Measurements from ENCODE around the gene STAC3. TPM values are rescaled to one million over a fixed set of nuclear protein-coding genes. Genes with fewer than 3 reads are reported as not detected.
A peak's percentile ranks its signal among the peaks of the same experiment; 100 is the strongest.

Gene STAC3
- total RNA-seq, 1 donor from 2014 or later: not detected

DNA sequence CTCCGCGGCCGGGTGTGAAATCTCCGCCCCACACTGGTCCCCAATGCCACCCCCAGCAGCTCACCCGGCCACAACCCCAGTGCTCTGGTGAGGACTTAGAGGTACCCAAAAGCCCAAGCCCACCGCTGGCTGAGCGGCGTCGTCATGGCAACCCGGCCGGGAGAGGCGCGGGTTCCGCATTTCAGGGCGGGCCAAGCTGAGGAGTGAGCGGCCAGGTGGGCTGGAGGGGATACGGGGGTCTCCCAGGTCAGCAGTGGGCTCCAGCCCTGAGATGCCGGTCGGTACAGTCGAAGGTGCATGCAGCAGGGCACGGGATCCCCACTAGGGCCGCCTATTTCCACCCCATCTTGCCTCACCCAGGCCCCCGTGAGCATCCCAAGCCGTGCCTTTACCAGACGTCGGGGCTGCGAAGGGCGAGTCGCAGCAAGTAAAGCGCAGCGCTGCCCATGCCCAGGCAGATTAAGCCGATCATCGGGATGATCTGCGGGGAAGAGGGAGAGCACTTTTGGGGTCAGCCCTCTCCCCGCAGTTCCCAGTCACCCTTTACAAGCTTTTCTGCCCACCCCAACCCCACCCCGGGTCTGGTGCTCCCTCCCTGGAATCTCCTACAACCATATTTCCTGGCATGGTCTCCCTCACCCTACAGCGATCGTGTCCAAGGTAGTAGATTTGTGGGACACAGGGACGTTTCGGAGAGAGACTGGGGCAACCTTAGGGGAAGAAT lies 14.6 kb downstream of the STAC3 start:
- DNase-seq (ENCODE audit: low spot score): no peak

DNA sequence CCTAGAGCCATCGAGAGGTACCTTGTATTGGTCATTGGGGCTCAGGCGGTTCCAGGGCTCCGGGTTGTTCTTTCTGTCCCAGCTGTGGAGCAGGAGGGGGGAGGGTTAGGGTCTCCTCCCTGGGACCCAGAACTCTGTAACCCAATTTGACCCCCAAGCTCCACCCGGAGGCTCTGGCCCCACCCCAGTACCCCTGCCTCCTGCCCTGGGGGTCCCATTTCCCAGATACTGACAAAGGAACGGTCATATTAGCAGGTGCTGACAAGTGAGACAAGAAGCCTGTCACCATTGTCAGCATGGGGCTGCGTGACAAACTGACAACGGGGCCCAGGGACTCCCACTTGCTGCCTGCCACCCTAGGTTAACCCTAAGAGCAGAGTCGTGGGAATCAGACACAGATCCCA lies 15.3 kb downstream of the STAC3 start:
- DNase-seq (ENCODE audit: low spot score): no peak

GRCh38 chr12:57235017-57235727 lies 15.8 kb downstream of the STAC3 start:
- DNase-seq (ENCODE audit: low spot score): peak; percentile 81

DNA sequence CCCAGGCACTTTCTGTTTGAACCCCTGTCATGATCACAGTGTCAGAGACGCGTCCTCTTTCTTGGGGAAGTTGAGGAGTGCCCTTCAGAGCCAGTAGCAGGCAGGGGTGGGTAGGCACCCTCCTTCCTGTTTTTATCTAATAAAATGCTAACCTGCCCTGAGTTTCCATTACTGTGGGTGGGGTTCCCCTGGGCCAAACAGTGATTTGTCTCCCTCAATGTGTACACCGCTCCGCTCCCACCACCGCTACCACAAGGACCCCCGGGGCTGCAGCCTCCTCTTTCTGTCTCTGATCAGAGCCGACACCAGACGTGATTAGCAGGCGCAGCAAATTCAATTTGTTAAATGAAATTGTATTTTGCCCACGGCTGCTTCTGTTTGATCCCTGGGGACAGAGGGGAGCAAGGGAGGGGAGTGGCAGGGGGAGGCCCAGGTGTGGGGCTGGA lies 16.4 kb downstream of the STAC3 start:
- no peak for DNase-seq (ENCODE audit: low spot score)

GRCh38 chr12:57234233-57234570 lies 16.8 kb downstream of the STAC3 start:
- no peak for DNase-seq (ENCODE audit: low spot score)

DNA sequence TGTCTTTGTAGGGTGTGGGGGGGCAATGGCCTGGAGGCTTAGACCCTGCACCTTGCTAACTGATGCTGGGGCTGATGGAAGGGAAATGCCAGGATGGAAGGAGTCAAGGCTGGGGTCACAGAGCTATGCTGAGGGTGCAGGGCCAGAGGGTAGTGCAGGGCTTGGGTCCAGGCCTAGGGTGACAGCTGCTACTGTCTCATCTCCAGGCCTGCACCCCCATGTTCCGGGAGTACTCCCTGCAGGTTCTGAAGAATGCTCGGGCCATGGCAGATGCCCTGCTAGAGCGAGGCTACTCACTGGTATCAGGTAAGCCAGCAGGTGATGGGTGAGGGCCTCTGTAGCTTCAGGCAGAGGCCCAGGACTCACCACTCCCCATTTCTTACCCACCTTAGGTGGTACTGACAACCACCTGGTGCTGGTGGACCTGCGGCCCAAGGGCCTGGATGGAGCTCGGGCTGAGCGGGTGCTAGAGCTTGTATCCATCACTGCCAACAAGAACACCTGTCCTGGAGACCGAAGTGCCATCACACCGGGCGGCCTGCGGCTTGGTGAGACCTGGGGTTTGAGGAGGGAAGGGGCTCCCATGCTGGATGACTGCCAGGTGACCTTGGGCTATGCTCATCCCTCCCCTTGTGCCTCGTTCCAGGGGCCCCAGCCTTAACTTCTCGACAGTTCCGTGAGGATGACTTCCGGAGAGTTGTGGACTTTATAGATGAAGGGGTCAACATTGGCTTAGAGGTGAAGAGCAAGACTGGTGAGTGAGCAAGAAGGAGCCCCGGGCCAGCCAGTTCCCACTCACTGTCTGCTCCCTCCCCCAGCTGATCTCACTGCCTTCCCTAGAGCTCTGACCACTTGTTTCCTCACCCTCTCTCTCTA lies 17.4 kb downstream of the STAC3 start:
- peak; percentile 61 for DNase-seq (ENCODE audit: low spot score)

DNA sequence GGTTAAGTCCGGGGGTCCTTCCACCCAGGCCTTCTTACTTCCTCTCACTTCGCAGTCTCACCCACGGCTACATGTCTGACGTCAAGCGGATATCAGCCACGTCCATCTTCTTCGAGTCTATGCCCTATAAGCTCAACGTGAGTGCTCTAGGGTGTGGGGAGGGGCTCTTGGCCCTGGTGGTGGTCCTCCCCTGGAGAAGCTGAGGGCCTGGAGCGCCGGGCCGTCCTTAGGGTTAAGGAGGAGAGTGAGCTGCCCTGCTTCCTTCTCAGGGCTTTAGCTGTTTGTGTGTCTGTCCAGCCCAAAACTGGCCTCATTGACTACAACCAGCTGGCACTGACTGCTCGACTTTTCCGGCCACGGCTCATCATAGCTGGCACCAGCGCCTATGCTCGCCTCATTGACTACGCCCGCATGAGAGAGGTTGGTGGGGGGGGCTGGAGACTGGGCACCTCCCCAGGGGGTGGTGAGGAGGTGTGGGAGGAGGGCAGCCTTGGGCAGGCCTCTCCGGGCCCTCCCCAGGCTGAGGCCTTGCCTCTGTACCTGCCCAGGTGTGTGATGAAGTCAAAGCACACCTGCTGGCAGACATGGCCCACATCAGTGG lies 18.7 kb downstream of the STAC3 start:
- no peak for DNase-seq (ENCODE audit: low spot score)

GRCh38 chr12:57231276-57232021 lies 19.5 kb downstream of the STAC3 start:
- no peak for DNase-seq (ENCODE audit: low spot score)

DNA sequence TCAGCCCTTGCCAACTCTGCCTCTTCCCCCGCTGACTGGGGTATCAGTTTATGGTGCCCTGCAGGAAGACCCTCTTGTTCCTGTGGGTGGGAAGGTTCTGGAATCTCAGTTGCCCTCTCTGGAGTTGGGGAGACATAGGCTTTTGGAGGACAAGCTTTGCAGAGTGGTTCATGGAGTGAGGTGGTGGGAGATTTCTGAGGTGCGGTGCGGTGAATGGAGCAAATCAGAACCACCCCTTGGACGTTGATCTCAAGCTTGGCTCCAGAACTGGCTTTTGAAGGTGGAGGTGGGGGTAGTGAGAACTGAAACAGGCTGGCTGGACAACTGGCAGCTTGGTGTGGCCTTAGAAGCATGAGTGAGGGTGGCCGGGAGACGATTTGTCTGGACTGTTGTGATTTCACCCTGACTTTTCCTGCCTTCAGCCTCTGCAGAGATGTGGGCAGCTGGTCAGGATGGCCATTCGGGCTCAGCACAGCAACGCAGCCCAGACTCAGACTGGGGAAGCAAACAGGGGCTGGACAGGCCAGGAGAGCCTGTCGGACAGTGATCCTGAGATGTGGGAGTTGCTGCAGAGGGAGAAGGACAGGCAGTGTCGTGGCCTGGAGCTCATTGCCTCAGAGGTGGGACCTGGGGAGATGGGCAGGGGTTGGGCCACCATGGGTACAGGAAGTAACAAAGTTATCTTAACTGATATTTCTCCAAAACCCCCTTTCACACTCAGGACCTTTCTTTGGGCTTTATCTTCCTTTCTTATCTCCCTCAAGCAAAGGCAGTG lies 20.4 kb downstream of the STAC3 start:
- DNase-seq (ENCODE audit: low spot score): no peak

DNA sequence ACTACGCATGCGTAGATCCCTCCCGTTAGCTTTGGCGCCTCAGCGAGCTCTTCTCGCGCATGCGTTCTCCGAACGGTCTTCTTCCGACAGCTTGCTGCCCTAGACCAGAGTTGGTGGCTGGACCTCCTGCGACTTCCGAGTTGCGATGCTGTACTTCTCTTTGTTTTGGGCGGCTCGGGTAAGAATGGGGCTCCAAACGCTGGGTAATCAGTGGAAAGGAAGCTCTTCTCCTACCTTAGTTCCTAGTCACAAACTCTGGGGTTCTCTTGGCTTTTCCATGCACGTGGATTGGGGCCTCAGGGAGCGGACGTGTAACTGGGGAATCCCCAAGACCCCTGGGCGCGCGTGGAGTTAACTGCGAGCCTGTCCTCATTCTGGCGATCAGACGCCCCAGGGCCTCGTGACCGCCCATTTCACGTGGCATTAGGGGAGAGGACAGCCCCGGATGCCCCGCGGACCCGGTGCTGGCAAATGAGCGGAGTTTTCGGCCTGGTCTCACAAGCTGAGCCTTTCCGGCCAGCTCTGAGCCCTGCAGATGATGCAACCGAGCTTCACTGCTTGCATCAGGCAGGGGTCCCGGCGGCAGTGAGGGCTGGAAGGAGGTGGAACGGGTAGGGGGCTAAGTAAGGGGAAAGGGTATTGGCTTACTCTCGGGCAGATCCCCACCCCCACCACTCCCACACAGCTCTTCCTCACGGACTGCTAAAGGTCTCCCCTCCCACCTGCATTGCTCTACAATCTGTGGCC lies 21.2 kb downstream of the STAC3 start, which contains the start of gene SHMT2:
SHMT2 (plus strand) TSS at position 78 of the 747 bp plus-strand sequence; CDS start at position 146, 68 bp downstream.
- peak; percentile 98 for DNase-seq (ENCODE audit: low spot score)

DNA sequence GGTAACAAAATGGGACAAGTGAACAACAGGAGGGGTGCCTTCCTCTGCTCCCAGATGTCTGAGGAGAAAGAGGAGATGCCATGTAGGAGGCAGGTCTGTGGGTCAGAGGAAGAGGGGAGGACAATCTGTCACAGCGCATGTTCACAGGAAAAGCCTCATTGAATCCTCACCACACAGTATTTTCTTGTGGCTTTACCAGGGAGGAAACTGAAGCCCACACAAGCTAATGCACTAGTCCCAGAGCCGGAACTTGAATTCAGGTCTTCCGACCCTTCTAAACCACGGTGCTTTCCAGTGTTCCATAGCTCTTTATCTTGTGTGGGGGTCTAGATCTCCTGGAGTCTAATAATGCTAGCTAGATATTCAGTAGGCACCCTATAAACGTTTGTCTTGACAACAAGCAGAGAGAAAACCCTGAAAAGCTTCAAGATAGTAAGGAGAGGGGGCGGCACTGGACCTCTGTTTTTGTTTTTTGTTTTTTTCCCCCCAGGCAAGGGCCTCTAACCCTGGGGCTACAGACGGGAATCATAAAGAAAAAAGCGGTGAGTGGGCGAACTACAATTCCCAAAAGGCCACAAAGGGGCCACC lies 21.8 kb downstream of the STAC3 start:
- no peak for DNase-seq (ENCODE audit: low spot score)

GRCh38 chr12:57227315-57228115 lies 23.5 kb downstream of the STAC3 start:
- no peak for DNase-seq (ENCODE audit: low spot score)

DNA sequence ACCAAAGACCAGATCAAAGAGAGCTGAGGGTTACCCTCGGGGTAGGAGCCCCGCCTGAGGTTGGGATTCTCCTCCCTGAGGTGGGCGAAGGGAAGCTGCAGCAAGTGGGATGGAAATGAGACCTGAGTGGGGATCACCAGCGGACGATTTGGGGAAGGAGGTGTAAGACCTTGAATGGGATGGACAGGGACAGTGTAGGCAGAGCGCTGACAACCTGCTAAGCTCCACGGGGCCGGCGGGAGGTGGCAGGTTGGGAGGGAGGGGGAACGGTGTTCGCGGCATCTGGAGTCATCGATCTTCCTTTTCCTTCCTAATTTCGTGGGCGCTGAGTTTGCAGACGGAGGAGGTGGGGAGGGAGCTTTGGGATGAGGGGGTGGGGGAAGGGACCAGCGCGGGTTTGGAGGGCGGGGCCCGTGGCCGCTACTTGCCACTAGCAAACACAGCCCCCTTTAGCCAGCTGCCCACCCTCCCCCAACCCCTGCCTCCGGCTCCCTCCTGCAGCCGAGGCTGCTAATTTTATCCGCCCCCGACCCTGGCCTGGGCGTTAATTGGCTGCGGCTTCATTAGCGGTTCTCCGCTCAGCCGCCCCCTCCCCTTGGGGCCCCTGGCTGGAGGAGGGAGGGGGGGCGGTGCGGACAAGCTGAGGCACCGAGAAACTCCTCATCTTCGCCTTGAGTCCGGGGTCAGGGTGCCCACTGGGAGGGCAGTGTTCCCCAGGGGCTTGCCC lies 24.2 kb downstream of the STAC3 start:
- DNase-seq (ENCODE audit: low spot score): no peak

DNA sequence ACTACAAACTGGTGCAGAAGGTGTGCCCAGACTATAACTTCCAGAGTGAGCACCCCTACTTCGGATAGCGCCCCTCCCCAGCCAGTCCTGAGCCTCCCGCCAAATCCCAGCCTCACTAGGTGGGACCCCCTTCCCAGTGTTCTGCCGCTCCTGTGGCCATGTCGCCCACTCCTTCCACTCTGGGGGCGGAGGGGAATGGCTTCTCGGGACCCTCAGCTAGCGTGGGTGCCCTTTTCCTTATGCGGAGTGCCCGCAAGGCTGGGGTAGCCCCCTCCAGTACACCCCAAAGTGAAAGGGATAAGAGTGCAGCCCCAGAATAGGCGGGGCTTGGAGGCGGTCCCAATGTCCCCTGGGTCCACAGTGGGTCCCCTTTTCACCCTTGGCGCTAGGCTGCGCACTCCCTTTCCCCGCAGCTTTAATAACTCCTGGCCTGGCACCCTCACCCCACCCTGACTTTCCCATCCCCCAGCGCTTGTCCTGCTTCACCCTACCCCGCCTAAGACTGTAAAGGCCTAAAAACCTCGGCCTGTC lies 25.2 kb downstream of the STAC3 start:
- DNase-seq (ENCODE audit: low spot score): no peak

GRCh38 chr12:57224973-57225679 lies 25.9 kb downstream of the STAC3 start:
- DNase-seq (ENCODE audit: low spot score): no peak

DNA sequence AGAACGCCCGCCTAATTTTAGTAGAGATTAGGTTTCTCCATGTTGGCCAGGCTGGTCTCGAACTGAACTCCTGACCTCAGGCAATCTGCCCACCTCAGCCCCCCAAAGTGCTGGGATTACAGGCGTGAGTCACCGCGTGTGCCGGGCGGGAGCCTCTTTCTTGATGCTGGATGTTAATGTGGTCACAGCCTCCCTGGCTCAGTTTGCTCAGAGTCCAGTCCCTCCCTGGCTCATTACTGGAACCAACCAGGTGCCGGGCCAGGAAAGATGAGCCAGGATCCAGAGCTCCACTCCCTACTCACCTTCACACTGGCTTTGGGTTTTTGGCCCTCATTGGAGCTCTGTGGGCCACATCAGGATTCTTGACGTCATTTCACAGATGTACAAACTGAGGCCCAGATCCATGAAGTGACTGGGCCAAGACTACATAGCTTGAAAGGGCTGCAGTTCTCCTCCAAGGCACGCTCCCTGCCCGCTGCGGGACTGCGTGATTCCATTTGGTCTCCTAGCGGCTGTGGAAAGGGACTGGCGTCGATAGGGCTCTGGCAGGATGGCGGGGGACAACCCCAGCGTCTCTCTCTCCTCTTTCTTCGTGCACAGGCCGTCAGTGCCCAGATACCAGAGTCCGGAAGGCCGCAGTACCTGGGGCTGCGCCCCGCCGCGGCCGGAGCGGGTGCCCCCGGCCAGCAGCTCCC lies 26.6 kb downstream of the STAC3 start:
- DNase-seq (ENCODE audit: low spot score): no peak
